ENCODE measurements around the gene BMS1. TPM values are rescaled to one million over a fixed set of nuclear protein-coding genes. Genes with fewer than 3 reads are reported as not detected.

BMS1 gene
- total and polyA plus RNA-seq, 2 of the 4 experiments (the other 2 are of a cell fraction) = 7.5 to 22.9 TPM

- peaks cover 3% of the 10 kb centered on the region; the same call in 1 of the 2 replicates for H4K20me1 ChIP-seq (ENCODE audit: insufficient read depth, low read length)
- no peak overlapping the region for H3K9ac ChIP-seq (ENCODE audit: low read depth, low read length)
- ATAC-seq (ENCODE audit: low read depth) (no peak), DNase-seq (no peak)
- H2BK120ac ChIP-seq (ENCODE audit: low read depth, low read length) = no peak overlapping the region
- no peak overlapping the region for H2AK9ac ChIP-seq (replicated peaks; ENCODE audit: low read depth, low read length, poor library complexity)
- peaks cover 32% of the 10 kb centered on the region for H3K36me3 ChIP-seq (ENCODE audit: control insufficient read depth, insufficient read depth, low read length)
- no peak overlapping the region for H3K56ac ChIP-seq (ENCODE audit: extremely low read depth, insufficient read depth, low read length)
- no peak overlapping the region for H4K91ac ChIP-seq (ENCODE audit: insufficient read depth, low read depth, low read length)
- no peak overlapping the region for H4K5ac ChIP-seq (ENCODE audit: low read depth, low read length)
- H3K9me3 ChIP-seq (ENCODE audit: control insufficient read depth, insufficient read depth, low read length) = no peaks in the 10 kb centered on the region
- no peak overlapping the region for H2BK15ac ChIP-seq (ENCODE audit: low read depth, low read length)
- H3K4ac ChIP-seq (ENCODE audit: low read depth, low read length) = no peak overlapping the region
- no peak overlapping the region for H3K4me3 ChIP-seq (ENCODE audit: insufficient read depth, low read depth, low read length)
- no TSS peak for BruUV-seq (replicated peaks)
- H3K18ac ChIP-seq (ENCODE audit: low read depth, low read length) = no peak overlapping the region
- H3K23ac ChIP-seq (ENCODE audit: low read depth, low read length) = no peak overlapping the region
- no peak for TF ChIP-seq FOS (IDR thresholded peaks at IDR 0.05; ENCODE audit: low read depth, low read length)
- no peak for TF ChIP-seq USF2 (IDR thresholded peaks at IDR 0.05; ENCODE audit: low read depth, low read length)
- TF ChIP-seq CTCF (conservative IDR thresholded peaks at IDR 0.05; ENCODE audit: low read depth, low read length) = no peak
- no peak for TF ChIP-seq POLR2A (IDR thresholded peaks at IDR 0.05; ENCODE audit: low read depth, low read length)
- no peak for TF ChIP-seq RFX5 (IDR thresholded peaks at IDR 0.05; ENCODE audit: low read depth, low read length)
- no peak for TF ChIP-seq ELK1 (IDR thresholded peaks at IDR 0.05; ENCODE audit: borderline replicate concordance, low read depth, low read length)
- TF ChIP-seq BHLHE40 (IDR thresholded peaks at IDR 0.05; ENCODE audit: low read depth, low read length) = no peak
- TF ChIP-seq CEBPB (IDR thresholded peaks at IDR 0.05; ENCODE audit: low read depth, low read length) = no peak
- no peak for TF ChIP-seq MAFK (IDR thresholded peaks at IDR 0.05; ENCODE audit: low read depth, low read length)
- TF ChIP-seq MAZ (IDR thresholded peaks at IDR 0.05; ENCODE audit: borderline replicate concordance, low read depth, low read length) = no peak
- no peak for TF ChIP-seq CHD1 (IDR thresholded peaks at IDR 0.05; ENCODE audit: low read depth, low read length)
- no peak for TF ChIP-seq RCOR1 (IDR thresholded peaks at IDR 0.05; ENCODE audit: insufficient replicate concordance, low read length)
- in situ Hi-C loops (cut with MboI; ENCODE audit: low sequenced_read_pairs) = no loop called here
- no peak overlapping the region for H3K4me2 ChIP-seq (ENCODE audit: low read depth, low read length)
- no peak overlapping the region for H4K8ac ChIP-seq (ENCODE audit: low read depth in 2 of 2, low read length in 2 of 2)
- no peak overlapping the region for H3K14ac ChIP-seq (replicated peaks; ENCODE audit: low read depth, low read length)
- intact Hi-C loops (cut with micrococcal nuclease) = no loop called here
- no peak overlapping the region for H3K27ac ChIP-seq (ENCODE audit: insufficient read depth, low read length)
- dilution Hi-C loops (cut with HindIII; ENCODE audit: low sequenced_read_pairs, unreplicated experiment) = no loop called here
- H3K4me1 ChIP-seq (ENCODE audit: control insufficient read depth, insufficient read depth, low read length) = no peaks in the 10 kb centered on the region
- ChIA-PET POLR2A (ENCODE audit: unreplicated experiment) (no interaction called here), CTCF (no interaction called here)
- H2AFZ ChIP-seq (replicated peaks; ENCODE audit: low read length, poor library complexity) = no peak overlapping the region
- H3K9me1 ChIP-seq (ENCODE audit: insufficient read depth, low read length) = no peaks in the 10 kb centered on the region
- H2BK20ac ChIP-seq (ENCODE audit: low read depth, low read length) = no peak overlapping the region
- no peaks in the 10 kb centered on the region for H3K79me1 ChIP-seq (ENCODE audit: low read depth in 1 of 2, low read length in 2 of 2)
- H2BK5ac ChIP-seq (ENCODE audit: low read depth, low read length, poor library complexity, severe bottlenecking) = no peak overlapping the region
- no peak overlapping the region for H2AK5ac ChIP-seq (ENCODE audit: low read depth, low read length)
- WGBS, 2 experiments (ENCODE audit: extremely low coverage in 2 of 2, insufficient read length in 1 of 2) = no CpG with 5 or more reads among the region's 6 CpGs
- no peaks in the 10 kb centered on the region for H3K27me3 ChIP-seq (ENCODE audit: control insufficient read depth, insufficient read depth, low read length)
Observed at GRCh38 chr10:42827201-42827600, 44.6 kb downstream of the BMS1 start.

Data from IMR-90 (cell line).